Thoracic aorta (tissue), 2 donors: ENCODE data around the gene AGER. TPM values are rescaled to one million over a fixed set of nuclear protein-coding genes. Genes with fewer than 3 reads are reported as not detected.

Source experiments
- ATAC-seq: fragments of 150-250 bp; one replicate; pipeline ENCODE4 v1.8.0; 2017; ENCODE audit warnings: low read depth; ENCODE audit not compliant: insufficient number of reproducible peaks, low FRiP score
- DNase-seq: peaks from one replicate; pipeline ENCODE4 v3.0.0-alpha.2; 2020; ENCODE audit warnings: low spot score
- H3K27ac ChIP-seq, 2 donors: fragments of 200-600 bp; sonication (generic); 1 replicate in 1 of 2; 2 replicates in 1 of 2; pipeline ENCODE4 v1.5.1; 2016; ENCODE audit warnings: mild to moderate bottlenecking in 2 of 2, moderate library complexity in 2 of 2
- H3K27me3 ChIP-seq: fragments of 200-600 bp; sonication (generic); replicated peaks from 2 replicates; pipeline ENCODE4 v1.6.0; 2016; ENCODE audit warnings: mild to moderate bottlenecking; ENCODE audit not compliant: insufficient read depth
- H3K36me3 ChIP-seq: fragments of 200-600 bp; sonication (generic); one replicate; pipeline ENCODE4 v1.5.1; 2016
- H3K4me1 ChIP-seq, 2 donors: fragments of 200-600 bp; sonication (generic); 1 replicate in 1 of 2; 2 replicates in 1 of 2; pipeline versions ENCODE4 v1.5.1 to v1.6.0; 2016; ENCODE audit warnings: low read depth in 2 of 2, mild to moderate bottlenecking in 1 of 2; ENCODE audit not compliant: control insufficient read depth in 1 of 2
- H3K4me3 ChIP-seq: fragments of 200-600 bp; sonication (generic); 2 replicates; pipeline ENCODE4 v1.5.1; 2016; ENCODE audit warnings: mild to moderate bottlenecking
- H3K9me3 ChIP-seq: fragments of 200-600 bp; sonication (generic); 2 replicates; pipeline ENCODE4 v1.5.1; 2016
- total RNA-seq, 2 donors: library from RNA; depleted of rRNA; stranded (reverse); fragments of >200 nt; gene quantifications; one replicate each; pipeline versions ENCODE4 v1.1.0 to v1.2.3, GENCODE V29; 2016
- TF ChIP-seq, protein P1 (sequence below): fragments of 200-600 bp; sonication (generic); IDR thresholded peaks from one replicate; pipeline ENCODE4 v1.5.1; 2019; ENCODE audit warnings: antibody characterized with exemption

The AGER gene
- total RNA-seq, 2 donors from 2014 or later, result 1.8 to 3.8 TPM

DNA sequence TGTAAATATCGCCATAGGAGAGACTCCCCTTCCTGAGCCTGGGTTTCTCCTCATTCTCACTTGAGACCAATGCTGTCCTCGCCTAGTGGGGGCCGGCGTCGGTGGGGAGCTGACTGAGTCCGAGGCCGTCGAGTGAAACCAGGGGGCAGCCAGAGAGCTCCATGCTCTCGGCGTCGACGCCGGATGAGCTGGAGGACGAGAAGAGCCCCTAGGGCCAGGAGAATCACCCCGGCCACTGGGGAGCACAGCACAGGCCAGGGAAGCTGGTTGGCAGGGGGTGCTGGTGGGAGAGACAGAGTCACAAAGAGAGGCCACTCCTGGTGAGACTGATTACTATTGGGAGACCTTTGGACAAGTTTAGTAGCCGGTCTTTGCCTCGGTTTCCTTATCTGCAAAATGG is 14.8 kb upstream of the AGER start:
- ATAC-seq (no peak), DNase-seq (no peak)
- no peaks in the 10 kb centered on the region for H3K27me3 ChIP-seq
- TF ChIP-seq, protein P1, sequence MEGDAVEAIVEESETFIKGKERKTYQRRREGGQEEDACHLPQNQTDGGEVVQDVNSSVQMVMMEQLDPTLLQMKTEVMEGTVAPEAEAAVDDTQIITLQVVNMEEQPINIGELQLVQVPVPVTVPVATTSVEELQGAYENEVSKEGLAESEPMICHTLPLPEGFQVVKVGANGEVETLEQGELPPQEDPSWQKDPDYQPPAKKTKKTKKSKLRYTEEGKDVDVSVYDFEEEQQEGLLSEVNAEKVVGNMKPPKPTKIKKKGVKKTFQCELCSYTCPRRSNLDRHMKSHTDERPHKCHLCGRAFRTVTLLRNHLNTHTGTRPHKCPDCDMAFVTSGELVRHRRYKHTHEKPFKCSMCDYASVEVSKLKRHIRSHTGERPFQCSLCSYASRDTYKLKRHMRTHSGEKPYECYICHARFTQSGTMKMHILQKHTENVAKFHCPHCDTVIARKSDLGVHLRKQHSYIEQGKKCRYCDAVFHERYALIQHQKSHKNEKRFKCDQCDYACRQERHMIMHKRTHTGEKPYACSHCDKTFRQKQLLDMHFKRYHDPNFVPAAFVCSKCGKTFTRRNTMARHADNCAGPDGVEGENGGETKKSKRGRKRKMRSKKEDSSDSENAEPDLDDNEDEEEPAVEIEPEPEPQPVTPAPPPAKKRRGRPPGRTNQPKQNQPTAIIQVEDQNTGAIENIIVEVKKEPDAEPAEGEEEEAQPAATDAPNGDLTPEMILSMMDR, result no peak
- no peaks in the 10 kb centered on the region for H3K9me3 ChIP-seq
- no peaks in the 10 kb centered on the region for H3K36me3 ChIP-seq
- H3K4me1 ChIP-seq, result peaks cover 11 to 18% of the 10 kb centered on the region in 2 donors
- no peak overlapping the region for H3K4me3 ChIP-seq
- H3K27ac ChIP-seq, result no peak overlapping the region

DNA sequence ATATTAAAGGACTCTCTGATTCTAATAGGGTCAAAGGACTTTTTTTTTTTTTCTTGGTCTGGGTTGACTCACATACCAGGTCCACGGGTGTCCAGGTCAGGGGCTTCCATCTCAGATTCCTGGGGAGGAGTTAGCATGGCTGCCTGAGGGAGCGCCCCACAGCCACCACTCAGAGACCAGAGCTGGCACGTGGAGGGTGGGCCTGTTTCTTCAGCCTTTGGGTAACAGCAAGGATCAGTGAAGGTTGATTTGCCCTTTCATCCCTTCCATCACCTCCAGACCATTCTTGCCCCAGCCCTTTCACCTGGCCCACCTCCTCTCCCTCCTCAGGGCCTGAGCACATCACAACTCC is 14.3 kb upstream of the AGER start:
- TF ChIP-seq, protein P1, result no peak
- no peak overlapping the region for H3K4me3 ChIP-seq
- peaks cover 11 to 18% of the 10 kb centered on the region in 2 donors for H3K4me1 ChIP-seq
- H3K9me3 ChIP-seq, result no peaks in the 10 kb centered on the region
- ATAC-seq, result no peak
- H3K27ac ChIP-seq, result no peak overlapping the region
- no peak for DNase-seq
- H3K27me3 ChIP-seq, result no peaks in the 10 kb centered on the region
- no peaks in the 10 kb centered on the region for H3K36me3 ChIP-seq

DNA sequence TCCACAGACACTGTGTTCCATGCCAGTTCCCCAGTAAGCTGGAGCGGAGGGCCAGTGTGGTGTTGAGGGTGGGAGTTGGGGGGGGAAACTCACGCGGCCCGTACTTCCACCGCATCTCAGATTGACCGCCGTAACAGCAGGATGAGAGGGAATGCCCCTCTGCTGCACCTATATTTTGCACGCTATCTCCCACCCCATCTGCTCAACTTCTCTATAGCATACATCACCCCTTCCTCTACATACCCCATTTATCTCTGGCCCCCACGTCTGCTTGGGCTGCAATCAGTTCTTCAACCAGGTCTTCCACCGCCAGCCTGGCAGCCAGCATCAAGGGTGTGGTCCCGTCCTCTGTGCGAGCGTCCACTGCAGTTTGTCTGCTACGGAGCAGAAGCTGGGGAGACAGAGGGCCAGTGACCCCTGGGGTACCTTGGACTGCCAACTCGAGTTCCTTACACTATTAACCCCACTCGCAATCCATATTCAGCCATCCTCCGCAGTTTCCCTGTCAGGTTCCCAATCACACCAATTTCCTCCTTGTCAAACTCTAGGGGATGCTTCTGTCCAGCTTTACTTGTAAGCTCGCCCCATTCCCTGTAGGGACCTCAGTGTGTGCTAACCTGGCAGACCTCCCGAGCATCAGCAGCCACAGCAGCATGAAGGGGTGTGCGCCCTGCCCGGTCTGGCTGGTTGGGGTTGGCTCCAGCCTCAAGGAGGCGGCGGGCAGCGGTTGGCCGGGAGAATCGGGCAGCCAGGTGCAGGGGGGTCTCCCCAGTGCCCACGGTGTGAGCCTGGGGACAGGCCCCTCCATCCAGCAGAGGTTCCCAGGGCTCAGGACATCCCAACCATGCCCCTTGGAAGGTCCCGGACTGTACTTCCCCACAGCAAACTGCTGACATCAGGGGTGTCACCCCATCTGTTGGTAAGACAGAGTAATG is 12.9 kb upstream of the AGER start:
- DNase-seq (no peak), ATAC-seq (no peak)
- Histone ChIP-seq H3K36me3 (no peaks in the 10 kb centered on the region), H3K4me1 (peaks cover 11 to 18% of the 10 kb centered on the region in 2 donors), H3K9me3 (no peaks in the 10 kb centered on the region), H3K4me3 (peak overlapping the region; percentile 96), H3K27me3 (no peaks in the 10 kb centered on the region), H3K27ac (peak overlapping the region; percentile 98 to 100)
- TF ChIP-seq, protein P1, result no peak

DNA sequence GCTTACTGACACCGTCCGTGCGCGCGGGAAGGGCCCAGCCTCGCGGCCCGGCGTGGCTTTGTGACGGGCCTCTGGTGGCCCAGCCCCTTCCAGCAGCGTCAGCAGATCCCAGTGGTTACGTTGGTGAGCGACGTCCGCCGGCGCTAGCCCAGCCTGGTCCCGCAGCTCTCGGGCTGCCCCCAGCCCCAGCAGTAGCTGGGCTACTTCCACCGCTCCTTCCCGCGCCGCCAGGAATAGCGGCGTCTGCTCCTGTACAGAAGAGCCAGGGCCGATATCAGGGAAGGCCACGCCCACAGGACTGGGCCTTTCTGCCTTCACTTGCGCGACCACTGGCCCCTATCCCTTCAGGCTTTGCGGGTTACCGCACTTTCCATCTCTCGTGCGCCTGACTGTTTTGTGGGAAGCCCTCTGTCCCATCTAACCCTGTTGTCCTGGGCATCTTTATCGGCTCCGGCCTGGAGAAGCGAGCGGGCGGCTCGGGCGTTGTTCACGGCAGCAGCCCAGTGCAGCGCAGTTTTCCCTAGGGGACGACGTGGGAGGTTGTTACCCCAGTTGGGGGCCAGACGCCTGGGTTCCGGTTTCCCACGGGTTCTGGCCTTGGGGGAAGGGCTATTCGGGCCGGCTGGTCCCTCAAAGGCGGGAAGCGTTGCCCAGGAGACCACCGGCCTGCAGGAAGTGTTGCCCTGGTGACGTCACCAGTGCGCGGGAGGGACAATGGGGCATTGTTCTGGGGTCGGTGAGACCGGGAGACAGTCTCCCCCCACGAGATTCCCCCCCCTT is 12.0 kb upstream of the AGER start:
- Histone ChIP-seq H3K4me3 (peak overlapping the region; percentile 96), H3K4me1 (peaks cover 14 to 24% of the 10 kb centered on the region in 2 donors), H3K27me3 (no peaks in the 10 kb centered on the region), H3K9me3 (no peaks in the 10 kb centered on the region), H3K36me3 (no peaks in the 10 kb centered on the region), H3K27ac (peak overlapping the region; percentile 98 to 100)
- TF ChIP-seq, protein P1, result peak; percentile 1
- DNase-seq (peak; percentile 74), ATAC-seq (peak; percentile 16)

DNA sequence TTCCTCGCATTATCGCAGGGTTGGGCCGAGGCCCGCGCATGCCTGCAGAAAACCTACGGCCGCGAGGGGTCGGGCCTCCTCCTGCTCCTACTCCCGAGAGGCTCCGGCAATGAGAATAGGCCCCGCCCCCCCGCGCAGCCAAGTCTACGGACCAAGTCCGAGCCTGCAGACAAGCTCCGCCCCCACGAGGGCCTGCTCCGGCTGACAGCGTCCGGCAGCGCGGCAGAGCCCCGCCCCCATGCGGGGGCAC is 11.5 kb upstream of the AGER start:
- Histone ChIP-seq H3K27me3 (no peaks in the 10 kb centered on the region), H3K4me1 (peaks cover 17 to 27% of the 10 kb centered on the region in 2 donors), H3K27ac (peak overlapping the region; percentile 98 to 100), H3K36me3 (no peaks in the 10 kb centered on the region), H3K9me3 (no peaks in the 10 kb centered on the region), H3K4me3 (peak overlapping the region; percentile 96)
- ATAC-seq, result peak; percentile 86
- TF ChIP-seq, protein P1, result peak; percentile 28
- peak; percentile 100 for DNase-seq
